GM15510 (cell line): ENCODE measurements around the gene BAIAP3.

Experiments
- POLR2A ChIP-seq: IDR thresholded peaks from 3 replicates; pipeline ENCODE4 v1.6.1; 2011; ENCODE audit warnings: borderline replicate concordance; ENCODE audit not compliant: insufficient read length; ENCODE audit errors: extremely low read depth

Gene BAIAP3

GRCh38 chr16:1309888-1310831 is 23.3 kb upstream of the BAIAP3 start:
- no peak for TF ChIP-seq POLR2A

DNA sequence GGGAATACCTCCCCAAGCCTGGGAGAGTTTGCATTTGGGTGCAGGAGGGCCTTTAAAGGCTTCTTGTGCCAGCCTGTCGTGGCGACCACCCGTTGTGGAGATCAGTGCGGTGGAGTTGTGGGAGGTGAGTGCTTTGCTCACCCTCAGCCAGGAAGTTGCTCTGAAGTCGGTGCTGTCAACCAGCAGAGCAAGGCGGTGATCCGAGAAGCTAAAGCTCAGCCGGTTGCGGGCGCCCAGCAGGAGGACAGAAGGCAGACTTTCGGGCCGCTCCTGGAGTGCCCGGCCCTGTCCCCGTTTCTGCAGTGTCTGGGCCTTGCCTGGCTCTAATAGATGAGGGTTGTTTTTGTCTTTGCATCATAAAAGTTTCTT is 22.6 kb upstream of the BAIAP3 start:
- no peak for TF ChIP-seq POLR2A

GRCh38 chr16:1311212-1311737 is 22.2 kb upstream of the BAIAP3 start:
- no peak for TF ChIP-seq POLR2A

DNA sequence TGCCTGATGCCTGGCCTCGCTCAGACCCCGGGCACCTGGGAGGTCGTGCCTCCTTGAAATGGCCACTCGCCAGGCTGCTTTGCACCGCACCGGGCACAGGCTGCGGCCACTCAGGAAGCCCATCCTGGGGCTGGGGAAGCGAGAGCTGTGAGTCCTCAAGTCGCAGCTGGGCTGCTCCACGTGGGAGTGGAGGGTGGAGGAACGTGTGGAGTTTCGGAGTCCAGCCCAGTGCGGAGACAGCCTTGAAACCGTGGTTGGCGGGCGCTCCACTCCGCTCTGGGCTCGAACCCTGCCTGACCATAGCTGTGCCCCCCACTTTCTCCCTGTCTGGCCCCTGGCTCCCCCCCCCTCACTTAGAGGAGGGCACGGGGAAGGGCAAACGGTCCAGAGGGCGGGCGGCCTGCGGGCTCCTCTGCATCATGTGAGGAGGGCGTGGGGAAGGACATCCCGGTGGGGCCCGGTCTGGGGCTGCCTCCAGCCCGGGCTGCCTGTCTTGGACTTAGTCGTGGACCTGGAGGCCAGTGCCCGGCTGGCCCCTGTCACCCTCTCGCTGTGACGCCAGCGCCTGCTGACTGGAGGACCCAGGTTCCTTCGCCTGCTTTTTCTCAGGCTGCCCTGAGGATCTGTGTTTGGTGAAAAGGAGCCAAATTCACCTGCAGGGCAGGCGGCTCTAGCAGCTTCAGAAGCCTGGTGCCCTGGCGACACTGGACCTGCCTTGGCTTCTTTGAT is 21.5 kb upstream of the BAIAP3 start:
- TF ChIP-seq POLR2A: no peak

GRCh38 chr16:1312467-1312816 is 21.0 kb upstream of the BAIAP3 start:
- TF ChIP-seq POLR2A: no peak

GRCh38 chr16:1312903-1313302 is 20.5 kb upstream of the BAIAP3 start:
- TF ChIP-seq POLR2A: no peak

DNA sequence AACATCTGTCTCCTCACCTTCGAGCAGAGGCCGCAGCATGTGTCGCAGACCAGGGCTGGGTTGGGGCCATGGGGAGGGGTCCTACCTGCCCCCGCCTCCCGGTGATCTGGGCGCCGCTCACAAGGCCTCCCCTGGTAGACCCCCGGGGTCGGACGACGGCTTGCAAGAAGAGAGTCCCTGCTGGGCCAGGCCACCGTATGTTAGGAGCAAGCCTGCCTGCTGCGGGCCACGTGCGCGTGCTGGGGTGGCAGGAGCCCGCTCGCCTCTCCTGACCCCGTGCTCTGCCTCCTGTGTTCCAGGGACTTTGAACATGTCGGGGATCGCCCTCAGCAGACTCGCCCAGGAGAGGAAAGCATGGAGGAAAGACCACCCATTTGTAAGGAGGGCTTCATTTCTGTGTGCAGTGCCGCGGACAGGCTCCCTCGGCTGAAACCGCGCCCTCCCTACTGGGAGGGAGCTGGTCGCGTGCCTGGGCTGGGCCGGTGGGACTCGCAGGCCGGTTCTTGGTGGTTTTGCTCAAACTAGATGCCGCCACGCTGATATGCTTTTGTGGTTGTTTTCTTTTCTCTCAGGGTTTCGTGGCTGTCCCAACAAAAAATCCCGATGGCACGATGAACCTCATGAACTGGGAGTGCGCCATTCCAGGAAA is 19.6 kb upstream of the BAIAP3 start:
- no peak for TF ChIP-seq POLR2A

DNA sequence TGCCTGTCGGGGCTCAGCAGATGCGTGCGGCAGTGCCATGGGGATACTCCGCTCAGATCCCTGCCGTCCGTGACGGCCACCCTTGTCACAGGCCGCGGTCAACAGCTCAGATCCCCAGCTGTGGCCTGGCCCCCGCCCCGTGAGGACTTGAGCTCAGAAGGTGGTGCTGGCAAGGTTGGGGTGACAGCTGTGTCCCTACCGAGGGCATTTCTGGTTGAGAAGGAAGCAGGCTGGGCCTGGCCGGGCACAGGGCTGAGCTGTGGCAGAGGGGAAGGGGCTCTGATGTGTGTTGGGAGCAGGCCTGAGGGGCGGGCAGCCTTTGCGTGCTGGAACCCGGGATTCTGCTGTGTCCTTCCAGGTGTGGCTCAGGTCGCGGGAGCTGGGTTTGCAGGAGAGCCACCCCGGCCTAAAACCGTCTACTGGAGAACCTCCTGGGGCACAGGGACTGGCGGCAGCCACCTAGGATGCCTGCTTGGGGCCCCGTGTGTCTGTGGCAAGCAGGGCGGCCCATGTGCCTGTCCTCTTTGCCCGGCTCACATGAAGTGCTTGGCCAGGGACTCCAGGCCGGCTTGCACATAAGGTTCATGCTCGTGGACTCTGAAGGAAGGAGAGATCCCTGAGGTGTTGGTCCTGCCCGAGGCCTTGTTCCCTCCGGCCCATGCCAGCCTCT is 18.9 kb upstream of the BAIAP3 start:
- no peak for TF ChIP-seq POLR2A

GRCh38 chr16:1315081-1316032 is 18.1 kb upstream of the BAIAP3 start:
- TF ChIP-seq POLR2A: no peak

DNA sequence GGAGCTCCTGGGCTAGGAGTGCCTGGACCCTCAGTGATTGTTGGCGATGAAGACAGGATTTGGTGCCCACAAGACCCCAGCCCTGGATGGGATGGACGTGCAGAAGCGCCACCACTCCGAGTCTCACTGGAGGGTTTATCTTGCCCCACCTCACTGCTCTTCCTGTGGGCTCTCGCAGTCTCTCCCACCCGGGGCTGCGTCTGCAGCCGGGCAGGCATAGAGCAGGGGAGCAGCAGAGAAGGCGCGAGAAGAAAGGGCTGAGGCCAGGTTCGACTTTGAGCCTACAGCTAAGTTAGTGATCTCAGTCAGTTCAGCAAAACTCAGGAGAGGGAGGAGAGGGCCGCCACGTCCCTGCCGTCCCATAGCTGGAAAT is 17.4 kb upstream of the BAIAP3 start:
- TF ChIP-seq POLR2A: no peak

GRCh38 chr16:1317479-1318267 is 15.8 kb upstream of the BAIAP3 start:
- no peak for TF ChIP-seq POLR2A

DNA sequence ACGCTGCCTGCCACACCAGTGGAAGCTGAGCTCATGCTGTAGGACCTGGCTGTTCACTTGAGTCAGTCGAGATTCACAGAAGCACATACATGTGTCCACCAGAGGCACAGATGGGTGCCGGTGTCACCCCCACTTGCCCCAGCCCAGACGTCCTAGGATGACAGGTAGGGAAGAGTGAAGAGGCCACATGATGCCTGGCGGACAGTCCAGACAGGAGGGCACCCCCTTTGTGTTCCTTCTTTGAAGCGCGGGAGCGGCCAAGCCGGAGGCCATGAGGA is 15.2 kb upstream of the BAIAP3 start:
- TF ChIP-seq POLR2A: peak; percentile 12

- TF ChIP-seq POLR2A: no peak
These were observed 14.4 kb upstream of the BAIAP3 start for GRCh38 chr16:1319041-1319440.
